Caco-2 (cell line): ENCODE measurements around the gene MUC16. TPM values are rescaled to one million over a fixed set of nuclear protein-coding genes. Genes with fewer than 3 reads are reported as not detected.
"Not testable (repeated sequence)": the region's sequence is repeated elsewhere in the genome, so short reads cannot be mapped to it uniquely, and the experiment has no call there.

Source experiments
- BruUV-seq: library from RNA; stranded (reverse); fragments of 400-500 nt; replicated peaks from 2 replicates; lab custom pipeline; 2021; lab: Mats Ljungman, UMichigan
- CTCF ChIA-PET: fragments of 300-600 bp; sonication (Branson Sonifier 250); formaldehyde crosslinking; loops from one replicate; lab custom pipeline; 2022; ENCODE audit warnings: antibody characterized with exemption; lab: Charles Lee
- POLR2A ChIA-PET: fragments of 300-600 bp; sonication (Branson Sonifier 250); formaldehyde crosslinking; loops from one replicate; lab custom pipeline; 2022; ENCODE audit warnings: antibody characterized with exemption; lab: Charles Lee
- DNase-seq, 2 experiments: peaks; one replicate each; pipeline versions ENCODE4 v3.0.0 to v3.0.0-alpha.2; 2020 to 2022
- H3K27me3 ChIP-seq: replicated peaks from 2 replicates; pipeline ENCODE4 v1.6.0; 2011; ENCODE audit warnings: low read length; ENCODE audit not compliant: control insufficient read depth, insufficient read depth
- H3K36me3 ChIP-seq: 2 replicates; pipeline ENCODE4 v1.5.1; 2011; ENCODE audit warnings: low read length; ENCODE audit not compliant: control insufficient read depth, insufficient read depth
- H3K4me1 ChIP-seq: fragments of 250-450 bp; sonication (Bioruptor Pico); 2 replicates; pipeline ENCODE4 v1.5.1; 2020; ENCODE audit warnings: mild to moderate bottlenecking
- H3K4me3 ChIP-seq: 2 replicates; pipeline ENCODE4 v1.5.1; 2011; ENCODE audit warnings: low read depth, mild to moderate bottlenecking, control low read depth, low read length
- H3K9me3 ChIP-seq: fragments of 250-450 bp; sonication (Bioruptor Pico); 2 replicates; pipeline ENCODE4 v1.5.1; 2020; ENCODE audit warnings: mild to moderate bottlenecking, moderate library complexity
- H3K27ac Mint-ChIP-seq: one replicate; pipeline ENCODE4 v1.8.0; 2022; ENCODE audit warnings: mixed read lengths; ENCODE audit not compliant: unreplicated experiment
- H3K27me3 Mint-ChIP-seq: one replicate; pipeline ENCODE4 v1.8.0; 2022; ENCODE audit warnings: mixed read lengths; ENCODE audit not compliant: insufficient read depth, unreplicated experiment
- H3K36me3 Mint-ChIP-seq: one replicate; pipeline ENCODE4 v1.8.0; 2022; ENCODE audit warnings: mild to moderate bottlenecking, mixed read lengths; ENCODE audit not compliant: insufficient read depth, unreplicated experiment
- H3K4me1 Mint-ChIP-seq: one replicate; pipeline ENCODE4 v1.8.0; 2022; ENCODE audit warnings: low read depth, mixed read lengths; ENCODE audit not compliant: unreplicated experiment
- H3K4me3 Mint-ChIP-seq: one replicate; pipeline ENCODE4 v1.8.0; 2022; ENCODE audit warnings: mild to moderate bottlenecking, moderate library complexity, mixed read lengths; ENCODE audit not compliant: unreplicated experiment
- H3K9me3 Mint-ChIP-seq: one replicate; pipeline ENCODE4 v1.8.0; 2022; ENCODE audit warnings: mixed read lengths; ENCODE audit not compliant: unreplicated experiment
- intact Hi-C: fragments of 100-400 bp; cut with micrococcal nuclease; formaldehyde crosslinking; loops from one replicate; pipeline ENCODE4 v1.10.0; 2022; ENCODE audit not compliant: unreplicated experiment
- total RNA-seq: library from RNA; stranded (reverse); gene quantifications from 2 replicates; pipeline ENCODE4 v1.2.3, GENCODE V29; 2022
- TF ChIP-seq, protein P1 (sequence below), 2 experiments: fragments of 200-600 bp in 1 of 2; IDR thresholded peaks; 1 replicate in 1 of 2; 2 replicates in 1 of 2; pipeline versions ENCODE4 v1.5.1 to v1.8.0; 2011 to 2022; ENCODE audit warnings: antibody characterized with exemption in 1 of 2, control low read depth in 1 of 2, inconsistent platforms in 1 of 2, low read depth in 1 of 2, low read length in 1 of 2, mild to moderate bottlenecking in 1 of 2, moderate library complexity in 1 of 2; ENCODE audit not compliant: insufficient read depth in 1 of 2, severe bottlenecking in 1 of 2, unreplicated experiment in 1 of 2

The MUC16 gene
- total RNA-seq, 1 experiment from 2014 or later = 0.05 TPM

DNA sequence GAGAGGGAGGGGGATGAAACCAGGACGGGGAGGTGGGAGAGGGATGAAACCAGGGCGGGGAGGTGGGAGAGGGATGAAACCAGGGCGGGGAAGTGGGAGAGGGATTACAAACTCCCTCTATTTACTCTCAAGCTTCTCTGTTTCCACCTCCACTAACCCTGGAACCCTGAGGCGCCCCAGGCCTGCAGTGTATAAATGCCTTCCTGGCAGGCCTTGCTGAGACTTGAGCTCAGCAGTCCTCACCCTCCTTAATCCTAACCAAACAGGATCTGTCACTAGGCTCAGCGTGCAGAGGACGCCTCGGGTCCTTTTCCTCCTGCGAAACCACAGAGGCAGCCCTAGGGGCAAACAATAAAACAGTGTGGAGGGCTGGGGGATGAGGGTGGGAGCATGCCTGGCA, 44.6 kb upstream of the MUC16 start:
- DNase-seq = peak; percentile 2 to 43

DNA sequence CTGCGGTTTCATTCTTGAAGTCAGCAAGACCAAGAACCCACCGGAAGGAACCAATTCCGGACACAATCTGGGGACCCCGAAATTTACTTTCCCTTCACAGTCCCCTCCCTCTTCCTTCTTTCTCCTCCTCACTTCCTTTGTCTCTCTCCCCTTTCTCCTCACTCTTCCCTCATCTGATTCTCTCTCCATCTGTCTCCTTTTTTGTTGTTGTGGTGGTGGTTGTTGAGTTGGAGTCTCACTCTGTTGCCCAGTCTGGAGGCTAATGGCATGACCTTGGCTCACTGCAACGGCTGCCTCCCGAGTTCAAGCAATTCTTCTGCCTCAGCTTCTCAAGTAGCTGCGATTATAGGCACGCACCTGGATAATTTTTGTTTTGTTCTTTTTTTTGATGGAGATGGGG, 44.0 kb upstream of the MUC16 start:
- no peak overlapping the region for H3K4me3 Mint-ChIP-seq
- Histone ChIP-seq H3K9me3 (no peaks in the 10 kb centered on the region), H3K27me3 (no peaks in the 10 kb centered on the region), H3K36me3 (no peaks in the 10 kb centered on the region), H3K4me3 (no peak overlapping the region), H3K4me1 (no peaks in the 10 kb centered on the region)
- CTCF ChIA-PET = no interaction called here
- H3K36me3 Mint-ChIP-seq = no peaks in the 10 kb centered on the region
- TF ChIP-seq, protein P1, sequence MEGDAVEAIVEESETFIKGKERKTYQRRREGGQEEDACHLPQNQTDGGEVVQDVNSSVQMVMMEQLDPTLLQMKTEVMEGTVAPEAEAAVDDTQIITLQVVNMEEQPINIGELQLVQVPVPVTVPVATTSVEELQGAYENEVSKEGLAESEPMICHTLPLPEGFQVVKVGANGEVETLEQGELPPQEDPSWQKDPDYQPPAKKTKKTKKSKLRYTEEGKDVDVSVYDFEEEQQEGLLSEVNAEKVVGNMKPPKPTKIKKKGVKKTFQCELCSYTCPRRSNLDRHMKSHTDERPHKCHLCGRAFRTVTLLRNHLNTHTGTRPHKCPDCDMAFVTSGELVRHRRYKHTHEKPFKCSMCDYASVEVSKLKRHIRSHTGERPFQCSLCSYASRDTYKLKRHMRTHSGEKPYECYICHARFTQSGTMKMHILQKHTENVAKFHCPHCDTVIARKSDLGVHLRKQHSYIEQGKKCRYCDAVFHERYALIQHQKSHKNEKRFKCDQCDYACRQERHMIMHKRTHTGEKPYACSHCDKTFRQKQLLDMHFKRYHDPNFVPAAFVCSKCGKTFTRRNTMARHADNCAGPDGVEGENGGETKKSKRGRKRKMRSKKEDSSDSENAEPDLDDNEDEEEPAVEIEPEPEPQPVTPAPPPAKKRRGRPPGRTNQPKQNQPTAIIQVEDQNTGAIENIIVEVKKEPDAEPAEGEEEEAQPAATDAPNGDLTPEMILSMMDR (IDR thresholded peaks at IDR 0.05; ENCODE audit: insufficient read depth in 1 of 2, low read depth in 1 of 2, low read length in 1 of 2, severe bottlenecking in 1 of 2, unreplicated experiment in 1 of 2) = no peak
- no peaks in the 10 kb centered on the region for H3K27me3 Mint-ChIP-seq
- no peak for DNase-seq
- H3K9me3 Mint-ChIP-seq = peaks cover 25% of the 10 kb centered on the region
- H3K4me1 Mint-ChIP-seq = no peaks in the 10 kb centered on the region
- POLR2A ChIA-PET = no interaction called here
- H3K27ac Mint-ChIP-seq = no peak overlapping the region
- intact Hi-C loops = no loop called here
- BruUV-seq = no TSS peak

More for the DNA sequence above, 44.6 kb upstream of the MUC16 start:
- Mint-ChIP-seq H3K36me3 (no peaks in the 10 kb centered on the region), H3K9me3 (peaks cover 25% of the 10 kb centered on the region), H3K4me1 (no peaks in the 10 kb centered on the region), H3K4me3 (no peak overlapping the region), H3K27ac (no peak overlapping the region), H3K27me3 (no peaks in the 10 kb centered on the region)
- TF ChIP-seq, protein P1 (IDR thresholded peaks at IDR 0.05; ENCODE audit: insufficient read depth in 1 of 2, low read depth in 1 of 2, low read length in 1 of 2, severe bottlenecking in 1 of 2, unreplicated experiment in 1 of 2) = no peak
- intact Hi-C loops = no loop called here
- no peaks in the 10 kb centered on the region for H3K27me3 ChIP-seq
- no peak overlapping the region for H3K4me3 ChIP-seq
- CTCF ChIA-PET = no interaction called here
- POLR2A ChIA-PET = no interaction called here
- no peaks in the 10 kb centered on the region for H3K9me3 ChIP-seq
- BruUV-seq = no TSS peak
- no peaks in the 10 kb centered on the region for H3K4me1 ChIP-seq
- H3K36me3 ChIP-seq = no peaks in the 10 kb centered on the region

- H3K36me3 ChIP-seq, H3K36me3 Mint-ChIP-seq, H3K27me3 ChIP-seq, intact Hi-C loops, H3K27me3 Mint-ChIP-seq, H3K4me1 ChIP-seq, H3K4me1 Mint-ChIP-seq, H3K4me3 Mint-ChIP-seq, H3K9me3 ChIP-seq, BruUV-seq, H3K27ac Mint-ChIP-seq, POLR2A ChIA-PET, CTCF ChIA-PET, H3K4me3 ChIP-seq, DNase-seq: not testable (repeated sequence)
- peaks cover 25% of the 10 kb centered on the region for H3K9me3 Mint-ChIP-seq
These were observed 43.5 kb upstream of the MUC16 start for GRCh38 chr19:9053674-9054073.

- TF ChIP-seq, protein P1 (IDR thresholded peaks at IDR 0.05; ENCODE audit: insufficient read depth in 1 of 2, low read depth in 1 of 2, low read length in 1 of 2, severe bottlenecking in 1 of 2, unreplicated experiment in 1 of 2) = no peak
- CTCF ChIA-PET = no interaction called here
- Histone ChIP-seq H3K4me1 (no peaks in the 10 kb centered on the region), H3K36me3 (no peaks in the 10 kb centered on the region), H3K4me3 (no peak overlapping the region), H3K9me3 (no peaks in the 10 kb centered on the region), H3K27me3 (no peaks in the 10 kb centered on the region)
- DNase-seq = no peak
- no peaks in the 10 kb centered on the region for H3K27me3 Mint-ChIP-seq
- POLR2A ChIA-PET = no interaction called here
- intact Hi-C loops = no loop called here
- BruUV-seq = no TSS peak
- peaks cover 21% of the 10 kb centered on the region for H3K9me3 Mint-ChIP-seq
- H3K4me1 Mint-ChIP-seq = no peaks in the 10 kb centered on the region
- H3K36me3 Mint-ChIP-seq = no peaks in the 10 kb centered on the region
- no peak overlapping the region for H3K4me3 Mint-ChIP-seq
- H3K27ac Mint-ChIP-seq = no peak overlapping the region
These were observed 42.7 kb upstream of the MUC16 start for GRCh38 chr19:9052894-9053293.
